Chondrocyte (in vitro differentiated cells): ENCODE data around the gene IGFBP4. TPM values are rescaled to one million over a fixed set of nuclear protein-coding genes. Genes with fewer than 3 reads are reported as not detected.

Source experiments
- DNase-seq: peaks from one replicate; pipeline ENCODE4 v3.0.0; 2021; ENCODE audit warnings: mixed read lengths, low spot score
- H3K27ac Mint-ChIP-seq: one replicate; pipeline ENCODE4 v1.8.0; 2021; ENCODE audit warnings: mild to moderate bottlenecking, moderate library complexity, mixed read lengths; ENCODE audit not compliant: unreplicated experiment
- H3K27me3 Mint-ChIP-seq: 2 replicates; pipeline ENCODE4 v1.8.0; 2021; ENCODE audit warnings: low read depth, mixed read lengths
- H3K36me3 Mint-ChIP-seq: 2 replicates; pipeline ENCODE4 v1.8.0; 2021; ENCODE audit warnings: low read depth, mixed read lengths
- H3K4me1 Mint-ChIP-seq: 2 replicates; pipeline ENCODE4 v1.8.0; 2021; ENCODE audit warnings: low read depth, mild to moderate bottlenecking, mixed read lengths
- H3K4me3 Mint-ChIP-seq: one replicate; pipeline ENCODE4 v1.8.0; 2021; ENCODE audit warnings: mild to moderate bottlenecking, moderate library complexity, mixed read lengths; ENCODE audit not compliant: unreplicated experiment
- H3K9me3 Mint-ChIP-seq: 2 replicates; pipeline ENCODE4 v1.8.0; 2021; ENCODE audit warnings: low read depth, mixed read lengths
- CTCF ChIP-seq: fragments of 200-600 bp; sonication (generic); IDR thresholded peaks from 2 replicates; pipeline ENCODE4 v1.5.0; 2021; ENCODE audit warnings: antibody characterized with exemption, mild to moderate bottlenecking, moderate library complexity
- total RNA-seq: library from RNA; stranded (reverse); gene quantifications from 3 replicates; pipeline ENCODE4 v1.2.1, GENCODE V29; 2021

IGFBP4 gene
- total RNA-seq, 1 donor from 2014 or later = 496 TPM

- Mint-ChIP-seq H3K36me3 (no peaks in the 10 kb centered on the region), H3K4me3 (no peak overlapping the region)
Observed at GRCh38 chr17:40496634-40497420, 53.6 kb downstream of the IGFBP4 start.

GRCh38 chr17:40497695-40498094, 54.4 kb downstream of the IGFBP4 start:
- H3K4me1 Mint-ChIP-seq = peaks cover 34% of the 10 kb centered on the region
- no peaks in the 10 kb centered on the region for H3K36me3 Mint-ChIP-seq
- TF ChIP-seq CTCF = no peak
- no peaks in the 10 kb centered on the region for H3K27me3 Mint-ChIP-seq
- no peak overlapping the region for H3K4me3 Mint-ChIP-seq
- H3K27ac Mint-ChIP-seq = no peak overlapping the region
- DNase-seq = no peak
- H3K9me3 Mint-ChIP-seq = no peaks in the 10 kb centered on the region

More at GRCh38 chr17:40496634-40497420, 53.6 kb downstream of the IGFBP4 start:
- no peak for DNase-seq
- H3K27me3 Mint-ChIP-seq = no peaks in the 10 kb centered on the region
- peaks cover 34% of the 10 kb centered on the region for H3K4me1 Mint-ChIP-seq
- H3K27ac Mint-ChIP-seq = peak overlapping the region; percentile 4
- H3K9me3 Mint-ChIP-seq = no peaks in the 10 kb centered on the region
- TF ChIP-seq CTCF = no peak

- Mint-ChIP-seq H3K4me1 (peaks cover 34% of the 10 kb centered on the region), H3K36me3 (no peaks in the 10 kb centered on the region), H3K27ac (no peak overlapping the region), H3K4me3 (no peak overlapping the region), H3K27me3 (no peaks in the 10 kb centered on the region), H3K9me3 (no peaks in the 10 kb centered on the region)
- DNase-seq = no peak
- no peak for TF ChIP-seq CTCF
Observed at GRCh38 chr17:40498281-40499084, 55.2 kb downstream of the IGFBP4 start.

GRCh38 chr17:40499551-40500189, 56.4 kb downstream of the IGFBP4 start:
- no peaks in the 10 kb centered on the region for H3K9me3 Mint-ChIP-seq
- H3K27ac Mint-ChIP-seq = peak overlapping the region; percentile 92

More at GRCh38 chr17:40499551-40500189, 56.4 kb downstream of the IGFBP4 start:
- DNase-seq = peak; percentile 96
- H3K4me3 Mint-ChIP-seq = peak overlapping the region; percentile 55
- TF ChIP-seq CTCF = peak; percentile 35
- no peaks in the 10 kb centered on the region for H3K27me3 Mint-ChIP-seq
- peaks cover 34% of the 10 kb centered on the region for H3K4me1 Mint-ChIP-seq
- H3K36me3 Mint-ChIP-seq = no peaks in the 10 kb centered on the region
